ENCODE data around the gene SPSB2. TPM values are rescaled to one million over a fixed set of nuclear protein-coding genes. Genes with fewer than 3 reads are reported as not detected.

The SPSB2 gene
- total RNA-seq, 1 experiment from 2014 or later: 9.2 TPM

GRCh38 chr12:6863033-6863432, 10.1 kb downstream of the SPSB2 start:
- H3K9me3 Mint-ChIP-seq (ENCODE audit: unreplicated experiment): no peaks in the 10 kb centered on the region
- intact Hi-C loops (cut with micrococcal nuclease): no loop called here
- H3K27ac Mint-ChIP-seq (ENCODE audit: low read depth, unreplicated experiment): no peak overlapping the region
- no peak for TF ChIP-seq CTCF (IDR thresholded peaks at IDR 0.05; ENCODE audit: unreplicated experiment)
- H3K27me3 Mint-ChIP-seq (ENCODE audit: insufficient read depth, unreplicated experiment): no peaks in the 10 kb centered on the region
- H3K36me3 Mint-ChIP-seq (ENCODE audit: insufficient read depth, unreplicated experiment): peaks cover 62% of the 10 kb centered on the region
- no TSS peak for BruUV-seq (replicated peaks)
- peaks cover 6% of the 10 kb centered on the region for H3K4me1 Mint-ChIP-seq (ENCODE audit: insufficient read depth, unreplicated experiment)
- H3K4me3 Mint-ChIP-seq (ENCODE audit: unreplicated experiment): no peak overlapping the region
- POLR2A ChIA-PET: interaction anchor here (0.9 kb wide), 1 partner anchor 10 kb away, joined by 5 read pairs; the partner anchor contains the start of gene USP5
- CTCF ChIA-PET: interaction anchor here (2.0 kb wide), 1 partner anchor 9 kb away, joined by 10 read pairs; the partner anchor contains the start of gene SPSB2
- DNase-seq (ENCODE audit: unreplicated experiment): no peak

- H3K36me3 Mint-ChIP-seq (ENCODE audit: insufficient read depth, unreplicated experiment): peaks cover 74% of the 10 kb centered on the region
- CTCF ChIA-PET: interaction anchor here (0.7 to 1.4 kb wide), 5 partner anchors 11 to 126 kb away, joined by 3 to 7 read pairs (median 4); partner anchors contain the start of gene SPSB2
Measured at GRCh38 chr12:6861391-6861790, 11.7 kb downstream of the SPSB2 start.

GRCh38 chr12:6860942-6861341, 12.2 kb downstream of the SPSB2 start:
- CTCF ChIA-PET: interaction anchor here (0.7 to 1.4 kb wide), 4 partner anchors 12 to 64 kb away, joined by 4 to 7 read pairs (median 5); partner anchors contain the start of gene SPSB2
- intact Hi-C loops (cut with micrococcal nuclease): no loop called here
- POLR2A ChIA-PET: interaction anchor here (0.6 to 1.7 kb wide), 2 partner anchors 9 to 179 kb away, joined by 3 to 12 read pairs; partner anchors contain the start of genes CDCA3 and USP5
- no peak for DNase-seq (ENCODE audit: unreplicated experiment)
- no peak overlapping the region for H3K27ac Mint-ChIP-seq (ENCODE audit: low read depth, unreplicated experiment)
- no peak overlapping the region for H3K4me3 Mint-ChIP-seq (ENCODE audit: unreplicated experiment)
- no peaks in the 10 kb centered on the region for H3K27me3 Mint-ChIP-seq (ENCODE audit: insufficient read depth, unreplicated experiment)
- TF ChIP-seq CTCF (IDR thresholded peaks at IDR 0.05; ENCODE audit: unreplicated experiment): no peak
- no peaks in the 10 kb centered on the region for H3K9me3 Mint-ChIP-seq (ENCODE audit: unreplicated experiment)
- H3K4me1 Mint-ChIP-seq (ENCODE audit: insufficient read depth, unreplicated experiment): no peaks in the 10 kb centered on the region
- BruUV-seq (replicated peaks): no TSS peak
- H3K36me3 Mint-ChIP-seq (ENCODE audit: insufficient read depth, unreplicated experiment): peaks cover 78% of the 10 kb centered on the region

More at GRCh38 chr12:6861391-6861790, 11.7 kb downstream of the SPSB2 start:
- Mint-ChIP-seq H3K9me3 (ENCODE audit: unreplicated experiment) (no peaks in the 10 kb centered on the region), H3K4me1 (ENCODE audit: insufficient read depth, unreplicated experiment) (peaks cover 2% of the 10 kb centered on the region), H3K27me3 (ENCODE audit: insufficient read depth, unreplicated experiment) (no peaks in the 10 kb centered on the region), H3K27ac (ENCODE audit: low read depth, unreplicated experiment) (no peak overlapping the region), H3K4me3 (ENCODE audit: unreplicated experiment) (no peak overlapping the region)
- DNase-seq (ENCODE audit: unreplicated experiment): no peak
- intact Hi-C loops (cut with micrococcal nuclease): no loop called here
- TF ChIP-seq CTCF (IDR thresholded peaks at IDR 0.05; ENCODE audit: unreplicated experiment): no peak
- no TSS peak for BruUV-seq (replicated peaks)
- POLR2A ChIA-PET: interaction anchor here (0.6 to 1.7 kb wide), 2 partner anchors 9 to 180 kb away, joined by 3 to 12 read pairs; partner anchors contain the start of genes CDCA3 and USP5

- CTCF ChIA-PET: interaction anchor here (1.4 to 2.7 kb wide), 2 partner anchors 9 to 32 kb away, joined by 7 to 13 read pairs; no protein-coding TSS in a partner anchor
- no peak overlapping the region for H3K27ac Mint-ChIP-seq (ENCODE audit: low read depth, unreplicated experiment)
- TF ChIP-seq CTCF (IDR thresholded peaks at IDR 0.05; ENCODE audit: unreplicated experiment): no peak
- POLR2A ChIA-PET: interaction anchor here (0.6 to 1.5 kb wide), 2 partner anchors 12 to 171 kb away, joined by 3 read pairs; partner anchors contain the start of genes SPSB2 and ZNF384
- no peak overlapping the region for H3K4me3 Mint-ChIP-seq (ENCODE audit: unreplicated experiment)
- no peaks in the 10 kb centered on the region for H3K27me3 Mint-ChIP-seq (ENCODE audit: insufficient read depth, unreplicated experiment)
- no TSS peak for BruUV-seq (replicated peaks)
- intact Hi-C loops (cut with micrococcal nuclease): no loop called here
- no peaks in the 10 kb centered on the region for H3K9me3 Mint-ChIP-seq (ENCODE audit: unreplicated experiment)
- no peaks in the 10 kb centered on the region for H3K4me1 Mint-ChIP-seq (ENCODE audit: insufficient read depth, unreplicated experiment)
- DNase-seq (ENCODE audit: unreplicated experiment): no peak
- peaks cover 79% of the 10 kb centered on the region for H3K36me3 Mint-ChIP-seq (ENCODE audit: insufficient read depth, unreplicated experiment)
Measured at GRCh38 chr12:6860116-6860515, 13.0 kb downstream of the SPSB2 start.
